BJ (cell line): Measurements from ENCODE around the gene EFCAB13. TPM values are rescaled to one million over a fixed set of nuclear protein-coding genes. Genes with fewer than 3 reads are reported as not detected.

ENCODE experiments used
- CTCF ChIA-PET: fragments of 350-600 bp; formaldehyde crosslinking; extraction: SDS; loops from one replicate; lab custom pipeline; 2021; ENCODE audit warnings: antibody characterized with exemption, inconsistent platforms; lab: Yijun Ruan, JAX
- POLR2A ChIA-PET: fragments of 300-600 bp; sonication (Branson Sonifier 250); formaldehyde crosslinking; extraction: SDS; loops from one replicate; lab custom pipeline; 2021; ENCODE audit warnings: antibody characterized with exemption; lab: Charles Lee
- DNase-seq: peaks from one replicate; pipeline ENCODE4 v3.0.0-alpha.2; 2011; ENCODE audit warnings: low read depth
- H3K27me3 ChIP-seq: 2 replicates; pipeline ENCODE4 v1.6.0; 2011; ENCODE audit warnings: low read length; ENCODE audit not compliant: control insufficient read depth, insufficient read depth
- H3K36me3 ChIP-seq: 2 replicates; pipeline ENCODE4 v1.5.1; 2011; ENCODE audit warnings: low read length; ENCODE audit not compliant: control insufficient read depth, insufficient read depth
- H3K4me3 ChIP-seq: 2 replicates; pipeline ENCODE4 v1.5.1; 2011; ENCODE audit warnings: low read depth, mild to moderate bottlenecking, control low read depth, low read length
- polyA minus RNA-seq: library from RNA; depleted of rRNA, polyadenylated mRNA; stranded (reverse); fragments of >200 nt; gene quantifications from 2 replicates; pipeline ENCODE4 v1.2.3, GENCODE V29; 2011; rRNA and poly(A)+ RNA removed
- polyA plus RNA-seq: library from polyadenylated mRNA; depleted of rRNA; stranded (reverse); fragments of >200 nt; gene quantifications from 2 replicates; pipeline ENCODE4 v1.2.3, GENCODE V29; 2011; rRNA removed
- TF ChIP-seq, protein P1 (sequence below): IDR thresholded peaks from 2 replicates; pipeline ENCODE4 v1.5.1; 2011; ENCODE audit warnings: low read depth, mild to moderate bottlenecking, control low read depth, inconsistent platforms, low read length, moderate library complexity; ENCODE audit not compliant: insufficient read depth

EFCAB13 gene, protein sequence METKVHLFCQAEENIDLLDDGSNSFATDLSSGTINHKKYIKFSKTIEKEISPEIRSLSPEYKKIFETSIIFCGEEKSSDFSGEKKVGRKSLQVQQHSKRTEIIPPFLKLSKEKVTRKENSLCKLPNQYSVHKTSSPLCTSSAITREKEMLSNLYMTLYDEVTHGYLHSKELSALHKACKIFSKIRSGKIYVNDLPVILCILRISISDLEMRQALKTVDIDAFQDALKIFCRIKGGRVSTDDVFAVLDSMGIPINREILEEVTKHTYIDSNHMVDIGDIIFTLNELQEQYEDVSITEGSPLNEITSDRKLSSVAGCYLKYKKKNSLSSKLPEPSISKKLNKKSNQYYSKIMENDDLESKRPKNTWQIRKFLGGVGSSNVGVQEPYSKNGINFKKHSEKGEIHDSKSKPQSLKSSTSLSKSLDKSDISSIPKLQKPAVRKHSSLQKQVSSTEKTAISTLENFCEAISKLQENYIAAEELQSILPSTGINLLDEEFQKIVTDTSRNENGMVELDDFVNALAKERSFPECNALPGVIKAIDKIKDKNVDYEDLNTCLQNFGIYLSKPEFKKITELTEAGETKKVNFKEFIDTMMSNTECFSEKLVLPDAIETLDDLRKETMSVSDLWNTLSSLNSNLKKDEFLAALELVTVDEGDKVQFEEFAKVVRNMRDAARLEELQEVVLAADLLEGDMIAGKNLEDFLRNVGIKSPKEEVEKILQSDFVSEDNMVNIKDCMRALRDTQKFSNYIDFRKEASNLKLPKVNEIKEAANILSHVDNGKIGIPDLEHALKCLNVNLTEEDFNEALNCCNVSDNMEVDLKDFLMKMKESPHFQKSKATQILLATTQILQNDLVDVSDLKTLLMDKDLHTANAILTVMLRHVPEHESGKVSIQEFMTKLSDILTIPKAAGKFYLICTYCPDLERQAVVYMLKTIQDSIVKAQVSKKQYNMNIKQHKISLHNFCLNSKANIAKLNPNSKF
- polyA plus RNA-seq = 0.22 and 0.93 TPM in 2 replicates
- polyA minus RNA-seq = 0.33 and 2.0 TPM in 2 replicates

DNA sequence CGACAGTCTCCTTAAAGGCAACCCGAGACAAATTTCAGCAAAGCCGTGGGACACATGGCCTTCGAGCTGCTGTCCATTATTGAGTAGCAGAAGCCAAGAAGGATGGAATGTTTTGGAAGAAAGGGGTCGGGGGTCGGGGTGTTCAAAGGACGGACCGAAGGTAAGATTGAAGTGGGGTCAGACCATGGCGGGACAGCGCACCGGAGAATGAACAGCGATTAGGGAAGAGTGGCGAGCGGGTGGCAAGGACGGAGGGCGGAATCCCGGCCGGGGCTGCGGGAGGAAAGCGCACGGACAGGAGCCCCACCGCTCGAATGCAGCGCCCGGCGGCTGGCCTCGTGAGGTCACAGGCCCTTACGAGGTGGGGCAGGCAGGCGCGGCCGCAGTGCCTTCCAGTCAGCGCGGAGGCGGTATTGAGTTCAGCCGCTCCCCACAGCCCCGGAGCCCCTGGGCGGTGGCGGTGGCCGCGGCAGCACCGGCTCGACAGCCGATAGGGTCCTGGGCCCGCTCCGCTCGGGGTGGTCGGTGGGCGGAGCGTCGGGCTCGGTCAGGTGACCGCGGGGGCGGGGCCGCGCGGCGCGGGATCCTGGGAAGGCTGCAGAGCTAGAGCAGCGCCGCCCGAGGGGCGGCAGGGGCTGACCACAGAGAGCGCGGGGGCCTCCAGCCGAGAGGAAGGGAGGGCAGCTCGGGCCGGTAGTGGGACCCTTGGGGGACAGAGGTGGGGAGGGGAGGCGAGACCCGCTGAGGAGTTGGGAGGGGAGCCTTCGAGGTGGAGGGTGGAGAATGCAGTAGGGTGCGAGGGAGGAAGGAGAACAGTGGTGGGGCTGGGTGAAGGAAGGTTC lies at the start of gene EFCAB13:
Gene EFCAB13 (plus strand): TSS at position 574 of the 842 bp plus-strand sequence. CDS start 4,399 bp downstream, outside the sequence.
- no peaks in the 10 kb centered on the region for H3K27me3 ChIP-seq
- no peak for DNase-seq
- TF ChIP-seq, protein P1, sequence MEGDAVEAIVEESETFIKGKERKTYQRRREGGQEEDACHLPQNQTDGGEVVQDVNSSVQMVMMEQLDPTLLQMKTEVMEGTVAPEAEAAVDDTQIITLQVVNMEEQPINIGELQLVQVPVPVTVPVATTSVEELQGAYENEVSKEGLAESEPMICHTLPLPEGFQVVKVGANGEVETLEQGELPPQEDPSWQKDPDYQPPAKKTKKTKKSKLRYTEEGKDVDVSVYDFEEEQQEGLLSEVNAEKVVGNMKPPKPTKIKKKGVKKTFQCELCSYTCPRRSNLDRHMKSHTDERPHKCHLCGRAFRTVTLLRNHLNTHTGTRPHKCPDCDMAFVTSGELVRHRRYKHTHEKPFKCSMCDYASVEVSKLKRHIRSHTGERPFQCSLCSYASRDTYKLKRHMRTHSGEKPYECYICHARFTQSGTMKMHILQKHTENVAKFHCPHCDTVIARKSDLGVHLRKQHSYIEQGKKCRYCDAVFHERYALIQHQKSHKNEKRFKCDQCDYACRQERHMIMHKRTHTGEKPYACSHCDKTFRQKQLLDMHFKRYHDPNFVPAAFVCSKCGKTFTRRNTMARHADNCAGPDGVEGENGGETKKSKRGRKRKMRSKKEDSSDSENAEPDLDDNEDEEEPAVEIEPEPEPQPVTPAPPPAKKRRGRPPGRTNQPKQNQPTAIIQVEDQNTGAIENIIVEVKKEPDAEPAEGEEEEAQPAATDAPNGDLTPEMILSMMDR = peak; percentile 21; the same call in 1 of the 2 replicates
- peak within 1 kb of the TSS; percentile 78 for H3K4me3 ChIP-seq
- no peaks in the 10 kb centered on the region for H3K36me3 ChIP-seq
- CTCF ChIA-PET = interaction anchor here (0.9 to 1.9 kb wide), 3 partner anchors 8 to 86 kb away, joined by 3 to 7 read pairs (median 3); no protein-coding TSS in a partner anchor
- POLR2A ChIA-PET = interaction anchor here (0.6 kb wide), 1 partner anchor 134 kb away, joined by 3 read pairs; no protein-coding TSS in a partner anchor

DNA sequence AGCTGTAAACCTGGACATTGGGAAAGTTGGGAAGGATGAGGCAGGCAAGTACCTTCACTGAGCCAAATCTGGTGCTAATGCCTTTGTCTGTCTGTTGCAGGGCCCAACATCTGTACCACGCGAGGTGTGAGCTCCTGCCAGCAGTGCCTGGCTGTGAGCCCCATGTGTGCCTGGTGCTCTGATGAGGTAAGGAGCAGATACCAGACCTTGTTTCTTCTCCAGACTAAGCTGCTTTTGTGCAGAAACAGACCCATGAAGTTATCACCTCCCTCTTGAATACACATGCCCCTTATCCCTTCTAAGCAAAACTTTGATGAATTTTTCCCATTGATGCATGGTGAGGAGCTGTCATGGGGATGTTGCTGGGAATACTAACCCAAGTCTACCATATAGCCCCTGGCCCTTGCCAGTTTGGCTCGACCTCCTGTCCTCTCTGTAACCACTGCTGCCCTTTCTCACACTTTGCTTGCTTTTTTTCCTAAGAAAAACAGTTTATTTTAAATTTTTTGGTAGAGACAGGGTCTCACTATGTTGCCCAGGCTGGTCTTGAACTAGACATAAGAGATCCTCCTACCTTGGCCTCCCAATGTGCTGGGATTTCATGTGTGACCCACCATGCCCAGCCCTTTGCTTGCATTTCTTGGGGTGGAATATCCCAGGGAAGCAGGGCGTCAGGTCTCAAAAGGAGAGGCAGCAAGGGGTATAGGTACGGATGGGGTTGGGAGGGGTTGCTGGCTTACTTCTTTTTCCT lies 49.3 kb upstream of the EFCAB13 start:
- no peaks in the 10 kb centered on the region for H3K36me3 ChIP-seq
- H3K4me3 ChIP-seq = no peak overlapping the region
- H3K27me3 ChIP-seq = no peaks in the 10 kb centered on the region
- TF ChIP-seq, protein P1 = no peak
- no peak for DNase-seq
- POLR2A ChIA-PET = interaction anchor here (0.6 kb wide), 1 partner anchor 31 kb away, joined by 5 read pairs; no protein-coding TSS in a partner anchor
- CTCF ChIA-PET = no interaction called here

DNA sequence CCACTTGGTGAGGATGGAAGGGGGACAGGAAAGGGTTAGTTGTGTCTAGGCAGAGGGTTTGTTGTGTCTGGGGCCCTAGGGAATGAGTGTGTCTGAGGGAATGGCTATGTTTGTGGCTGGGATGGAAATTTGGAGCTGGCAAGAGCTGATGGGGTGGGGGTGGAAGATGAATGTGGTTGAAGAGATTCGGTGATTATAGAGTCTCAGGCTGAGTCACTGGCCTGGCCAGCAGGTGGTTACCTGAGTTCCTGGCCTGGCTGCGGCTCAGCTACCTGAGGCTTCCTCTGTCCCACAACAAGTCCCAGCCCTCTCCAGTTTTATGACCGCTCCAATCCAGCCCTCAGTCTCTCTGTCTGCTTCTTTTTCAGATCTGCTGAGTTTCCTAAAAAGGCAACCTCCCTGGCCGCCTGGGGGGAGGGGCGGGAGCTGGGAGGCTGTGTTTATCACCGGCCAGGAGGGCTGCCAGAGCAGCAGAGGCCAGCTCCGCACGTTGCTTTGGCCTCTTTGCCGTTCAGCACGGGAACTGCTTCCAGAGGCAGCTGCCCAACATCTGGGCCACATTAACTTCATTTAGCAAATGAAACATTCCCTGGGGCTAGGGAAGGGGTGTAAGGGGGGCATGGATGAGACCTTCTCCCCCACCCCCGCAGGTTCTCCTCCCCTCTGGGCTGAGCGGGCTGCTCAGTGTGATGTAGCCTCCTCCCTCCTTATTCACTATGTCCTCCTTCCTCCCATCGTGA lies 48.3 kb upstream of the EFCAB13 start:
- POLR2A ChIA-PET = interaction anchor here (0.6 kb wide), 1 partner anchor 30 kb away, joined by 5 read pairs; no protein-coding TSS in a partner anchor
- CTCF ChIA-PET = interaction anchor here (0.7 kb wide), 3 partner anchors 12 to 33 kb away, joined by 3 read pairs; no protein-coding TSS in a partner anchor
- Histone ChIP-seq H3K4me3 (no peak overlapping the region), H3K36me3 (no peaks in the 10 kb centered on the region), H3K27me3 (no peaks in the 10 kb centered on the region)
- TF ChIP-seq, protein P1 = 0 out of 2 replicates have a peak, but pooled peaks have one; percentile 16
- peak; percentile 86 for DNase-seq

DNA sequence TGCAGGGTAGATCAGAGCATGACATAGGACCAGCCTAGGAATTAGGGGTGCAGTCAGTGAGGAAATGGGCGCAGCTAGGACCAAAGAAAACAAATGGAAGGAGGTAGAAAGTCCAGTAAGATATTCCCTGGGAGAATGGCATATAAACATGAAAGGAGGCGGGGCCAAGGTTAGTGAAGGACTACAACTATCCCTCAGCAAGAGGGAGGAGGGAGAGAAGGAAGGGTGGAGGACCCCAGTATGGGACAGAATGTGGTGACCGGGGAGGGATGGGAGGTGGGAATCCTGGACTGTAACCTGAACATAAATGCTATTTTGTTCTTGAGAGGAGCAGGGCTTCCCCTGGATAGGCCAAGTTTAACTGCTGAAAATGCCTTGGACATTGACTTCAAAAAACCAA lies 47.3 kb upstream of the EFCAB13 start:
- Histone ChIP-seq H3K27me3 (no peaks in the 10 kb centered on the region), H3K4me3 (no peak overlapping the region), H3K36me3 (no peaks in the 10 kb centered on the region)
- DNase-seq = no peak
- ChIA-PET POLR2A (no interaction called here), CTCF (interaction anchor here (0.7 to 1.7 kb wide), 3 partner anchors 24 to 39 kb away, joined by 3 to 7 read pairs (median 5); no protein-coding TSS in a partner anchor)
- TF ChIP-seq, protein P1 = no peak
